Esophagus muscularis mucosa (tissue), 3 donors: ENCODE measurements around the gene PDE4A.

Experiments
- CTCF ChIP-seq, 3 experiments: fragments of 200-600 bp in 2 of 3; fragments of 450-650 bp in 1 of 3; sonication (generic) in 2 of 3; IDR thresholded peaks; one replicate each; pipeline ENCODE4 v1.5.1; 2017 to 2019; ENCODE audit warnings: antibody characterized with exemption in 3 of 3, mild to moderate bottlenecking in 2 of 3, moderate library complexity in 1 of 3
- POLR2A ChIP-seq: fragments of 450-650 bp; IDR thresholded peaks from one replicate; pipeline ENCODE4 v1.6.1; 2017; ENCODE audit warnings: antibody characterized with exemption, moderate library complexity, mild to moderate bottlenecking, low read depth
- POLR2AphosphoS5 ChIP-seq, 2 donors: sonication (generic); formaldehyde crosslinking; IDR thresholded peaks; one replicate each; pipeline ENCODE4 v1.6.1; 2017; ENCODE audit warnings: antibody characterized with exemption in 2 of 2

GRCh38 chr19:10372690-10373089 lies 47.6 kb upstream of the PDE4A start:
- TF ChIP-seq POLR2A (no peak), CTCF (IDR thresholded peaks at IDR 0.05) (no peak), POLR2AphosphoS5 (IDR thresholded peaks at IDR 0.05) (no peak)
